Fibroblast of lung (primary cell): ENCODE results near the gene RASL11A.

Experiments used
- CTCF ChIP-seq, 2 donors: IDR thresholded peaks in 1 of 2; conservative IDR thresholded peaks in 1 of 2; 1 replicate in 1 of 2; 2 replicates in 1 of 2; pipeline ENCODE4 v1.5.1; 2011 to 2012; ENCODE audit warnings: low read length in 2 of 2, control low read depth in 1 of 2, inconsistent platforms in 1 of 2, low read depth in 1 of 2, mild to moderate bottlenecking in 1 of 2
- EZH2 ChIP-seq: IDR thresholded peaks from 2 replicates; pipeline ENCODE4 v1.5.1; 2012; ENCODE audit warnings: low read length, control low read depth, mild to moderate bottlenecking; ENCODE audit errors: missing control alignments

GRCh38 chr13:27273658-27274425 is 3.2 kb downstream of the RASL11A start:
- TF ChIP-seq CTCF (conservative IDR thresholded peaks at IDR 0.05 in 1 of 2, IDR thresholded peaks at IDR 0.05 in 1 of 2; ENCODE audit: low read depth in 1 of 2, low read length in 2 of 2) (no peak), EZH2 (no peak)
